Measurements from ENCODE around the gene UCKL1. TPM values are rescaled to one million over a fixed set of nuclear protein-coding genes. Genes with fewer than 3 reads are reported as not detected.
"Not testable (repeated sequence)": the region's sequence is repeated elsewhere in the genome, so short reads cannot be mapped to it uniquely, and the experiment has no call there.

The UCKL1 gene
- total RNA-seq, 5 donors from 2014 or later (not counting 1 experiment from before 2014, with no cell fraction given) = 40.6 to 72.3 (median 67.0) TPM

- H3K27me3 ChIP-seq (replicated peaks in 1 of 2; ENCODE audit: control insufficient read depth in 2 of 2, extremely low read depth in 1 of 2, insufficient read depth in 2 of 2, low read length in 1 of 2); H3K4me3 Mint-ChIP-seq; H3K27ac Mint-ChIP-seq; H3K9me3 Mint-ChIP-seq; CTCF ChIA-PET; ATAC-seq (replicated peaks in 1 of 4); H3K27ac ChIP-seq (ENCODE audit: low read length); DNase-seq; POLR2A ChIA-PET; H3K9me3 ChIP-seq; H3K4me1 ChIP-seq (ENCODE audit: control insufficient read depth in 1 of 2, extremely low read depth in 1 of 2, insufficient read depth in 2 of 2, low read length in 2 of 2); H3K27me3 Mint-ChIP-seq; H3K4me3 ChIP-seq (ENCODE audit: control insufficient read depth in 1 of 2, extremely low read depth in 1 of 2, low read length in 1 of 2): not testable (repeated sequence)
- 91% methylated on average over 29 of the region's 31 CpGs for WGBS (ENCODE audit: insufficient coverage)
- Mint-ChIP-seq H3K36me3 (peaks cover 40% of the 10 kb centered on the region), H3K4me1 (peaks cover 11 to 17% (median 12%) of the 10 kb centered on the region in 3 donors)
- peaks cover 26 to 72% of the 10 kb centered on the region in 2 donors for H3K36me3 ChIP-seq (ENCODE audit: control insufficient read depth in 2 of 2, extremely low read depth in 1 of 2, insufficient read depth in 1 of 2, low read length in 1 of 2)
Observed at GRCh38 chr20:63929473-63929883, 26.7 kb downstream of the UCKL1 start.

- peaks cover 12 to 19% (median 15%) of the 10 kb centered on the region in 3 donors for H3K4me1 Mint-ChIP-seq
- peaks cover 24 to 70% of the 10 kb centered on the region in 2 donors for H3K36me3 ChIP-seq (ENCODE audit: control insufficient read depth in 2 of 2, extremely low read depth in 1 of 2, insufficient read depth in 1 of 2, low read length in 1 of 2)
Observed at GRCh38 chr20:63929071-63929470, 27.1 kb downstream of the UCKL1 start.

DNA sequence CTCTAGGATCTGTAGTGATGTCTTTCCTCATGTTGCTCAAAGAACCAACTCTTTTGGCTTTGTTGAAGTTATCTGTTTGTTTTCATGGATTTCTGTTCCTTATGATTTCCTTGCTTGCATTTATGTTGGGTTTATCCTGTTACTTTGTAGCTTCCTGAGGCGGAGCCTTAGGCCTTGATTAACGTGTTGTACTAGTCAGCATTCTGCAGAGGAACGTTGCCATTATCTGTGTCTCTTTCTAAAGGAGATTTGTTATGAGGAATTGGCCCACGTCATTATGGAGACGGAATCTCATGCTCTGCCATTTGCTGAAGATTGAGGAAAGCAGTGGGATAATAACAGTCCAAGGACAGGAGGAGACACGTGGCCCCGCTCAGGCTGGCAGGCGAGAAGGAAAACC lies 29.9 kb downstream of the UCKL1 start:
- 96% methylated on average over 4 of the region's 8 CpGs for WGBS (ENCODE audit: insufficient coverage)
- Mint-ChIP-seq H3K36me3 (peaks cover 31% of the 10 kb centered on the region), H3K9me3 (no peaks in the 10 kb centered on the region), H3K27ac (no peak overlapping the region), H3K27me3 (no peaks in the 10 kb centered on the region), H3K4me1 (peaks cover 18 to 26% (median 22%) of the 10 kb centered on the region in 3 donors), H3K4me3 (no peak overlapping the region)
- no peaks in the 10 kb centered on the region for H3K27me3 ChIP-seq (replicated peaks in 1 of 2; ENCODE audit: control insufficient read depth in 2 of 2, extremely low read depth in 1 of 2, insufficient read depth in 2 of 2, low read length in 1 of 2)
- ChIA-PET POLR2A (interaction anchor here in 1 of 2 donors (0.6 kb wide), 1 partner anchor 20 kb away, joined by 4 read pairs; no protein-coding TSS in a partner anchor), CTCF (interaction anchor here in 1 of 2 donors (0.7 kb wide), 1 partner anchor 11 kb away, joined by 3 read pairs; no protein-coding TSS in a partner anchor)
- no peak for DNase-seq
- peaks cover 0 to 3% of the 10 kb centered on the region in 2 experiments for H3K4me1 ChIP-seq (ENCODE audit: control insufficient read depth in 1 of 2, extremely low read depth in 1 of 2, insufficient read depth in 2 of 2, low read length in 2 of 2)
- ATAC-seq (replicated peaks in 1 of 4) = no peak
- no peak overlapping the region for H3K27ac ChIP-seq (ENCODE audit: low read length)
- H3K4me3 ChIP-seq (ENCODE audit: control insufficient read depth in 1 of 2, extremely low read depth in 1 of 2, low read length in 1 of 2) = no peak overlapping the region
- H3K36me3 ChIP-seq (ENCODE audit: control insufficient read depth in 2 of 2, extremely low read depth in 1 of 2, insufficient read depth in 1 of 2, low read length in 1 of 2) = peaks cover 15 to 50% of the 10 kb centered on the region in 2 donors
- H3K9me3 ChIP-seq = no peaks in the 10 kb centered on the region

More at GRCh38 chr20:63929071-63929470, 27.1 kb downstream of the UCKL1 start:
- Histone ChIP-seq H3K27me3 (replicated peaks in 1 of 2; ENCODE audit: control insufficient read depth in 2 of 2, extremely low read depth in 1 of 2, insufficient read depth in 2 of 2, low read length in 1 of 2) (no peaks in the 10 kb centered on the region), H3K4me3 (ENCODE audit: control insufficient read depth in 1 of 2, extremely low read depth in 1 of 2, low read length in 1 of 2) (no peak overlapping the region), H3K9me3 (no peaks in the 10 kb centered on the region), H3K4me1 (ENCODE audit: control insufficient read depth in 1 of 2, extremely low read depth in 1 of 2, insufficient read depth in 2 of 2, low read length in 2 of 2) (peaks cover 0 to 3% of the 10 kb centered on the region in 2 experiments), H3K27ac (ENCODE audit: low read length) (no peak overlapping the region)
- ATAC-seq (replicated peaks in 1 of 4) (no peak), DNase-seq (no peak)
- Mint-ChIP-seq H3K27me3 (no peaks in the 10 kb centered on the region), H3K9me3 (no peaks in the 10 kb centered on the region), H3K4me3 (no peak overlapping the region), H3K36me3 (peaks cover 40% of the 10 kb centered on the region), H3K27ac (no peak overlapping the region)
- ChIA-PET CTCF (interaction anchor here in 1 of 2 donors (0.6 kb wide), 1 partner anchor 57 kb away, joined by 3 read pairs; no protein-coding TSS in a partner anchor), POLR2A (no interaction called here)
- 96% methylated on average over 26 of the region's 26 CpGs for WGBS (ENCODE audit: insufficient coverage)

GRCh38 chr20:63924241-63924640 lies 32.0 kb downstream of the UCKL1 start:
- DNase-seq = no peak
- Histone ChIP-seq H3K9me3 (no peaks in the 10 kb centered on the region), H3K4me3 (ENCODE audit: control insufficient read depth in 1 of 2, extremely low read depth in 1 of 2, low read length in 1 of 2) (no peak overlapping the region), H3K36me3 (ENCODE audit: control insufficient read depth in 2 of 2, extremely low read depth in 1 of 2, insufficient read depth in 1 of 2, low read length in 1 of 2) (peaks cover 9 to 39% of the 10 kb centered on the region in 2 donors), H3K27ac (ENCODE audit: low read length) (no peak overlapping the region), H3K27me3 (replicated peaks in 1 of 2; ENCODE audit: control insufficient read depth in 2 of 2, extremely low read depth in 1 of 2, insufficient read depth in 2 of 2, low read length in 1 of 2) (no peaks in the 10 kb centered on the region), H3K4me1 (ENCODE audit: control insufficient read depth in 1 of 2, extremely low read depth in 1 of 2, insufficient read depth in 2 of 2, low read length in 2 of 2) (peaks cover 0 to 3% of the 10 kb centered on the region in 2 experiments)
- ATAC-seq (replicated peaks in 1 of 4) = no peak
- peaks cover 22% of the 10 kb centered on the region for H3K36me3 Mint-ChIP-seq
- no peaks in the 10 kb centered on the region for H3K9me3 Mint-ChIP-seq
- CTCF ChIA-PET = no interaction called here
- no peaks in the 10 kb centered on the region for H3K27me3 Mint-ChIP-seq
- 49% methylated on average over 5 of the region's 9 CpGs for WGBS (ENCODE audit: insufficient coverage)
- peak overlapping the region in 1 of 2 donors; percentile 30 for H3K27ac Mint-ChIP-seq
- H3K4me1 Mint-ChIP-seq = peaks cover 18 to 26% (median 22%) of the 10 kb centered on the region in 3 donors
- no peak overlapping the region for H3K4me3 Mint-ChIP-seq
- POLR2A ChIA-PET = no interaction called here

DNA sequence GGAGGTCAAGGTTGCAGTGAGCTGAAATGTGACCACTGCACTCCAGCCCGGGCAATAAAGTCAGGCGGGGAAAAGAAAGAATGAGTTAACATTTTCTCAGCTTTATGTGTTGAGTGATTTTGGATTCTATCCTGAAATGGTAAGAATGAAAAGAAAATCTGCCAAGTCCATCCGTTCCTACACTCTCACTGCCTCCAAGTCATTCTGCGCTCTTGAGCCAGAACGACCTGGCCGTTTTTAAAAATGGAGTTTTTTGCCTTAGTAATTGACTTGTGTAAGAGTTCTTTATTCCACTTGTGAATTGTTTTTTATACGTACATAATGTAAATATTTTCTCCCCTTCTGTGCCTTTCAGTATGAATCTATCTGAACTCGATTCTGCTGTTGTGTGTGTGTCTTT lies 32.6 kb downstream of the UCKL1 start:
- peak overlapping the region in 1 of 2 donors; percentile 58 for H3K27ac Mint-ChIP-seq
- ChIA-PET CTCF (no interaction called here), POLR2A (no interaction called here)
- Histone ChIP-seq H3K4me1 (ENCODE audit: control insufficient read depth in 1 of 2, extremely low read depth in 1 of 2, insufficient read depth in 2 of 2, low read length in 2 of 2) (peaks cover 0 to 3% of the 10 kb centered on the region in 2 experiments), H3K27ac (ENCODE audit: low read length) (no peak overlapping the region), H3K27me3 (replicated peaks in 1 of 2; ENCODE audit: control insufficient read depth in 2 of 2, extremely low read depth in 1 of 2, insufficient read depth in 2 of 2, low read length in 1 of 2) (no peaks in the 10 kb centered on the region), H3K4me3 (ENCODE audit: control insufficient read depth in 1 of 2, extremely low read depth in 1 of 2, low read length in 1 of 2) (no peak overlapping the region), H3K9me3 (no peaks in the 10 kb centered on the region), H3K36me3 (ENCODE audit: control insufficient read depth in 2 of 2, extremely low read depth in 1 of 2, insufficient read depth in 1 of 2, low read length in 1 of 2) (peaks cover 9 to 38% of the 10 kb centered on the region in 2 donors)
- no peaks in the 10 kb centered on the region for H3K9me3 Mint-ChIP-seq
- DNase-seq (no peak), ATAC-seq (replicated peaks in 1 of 4) (no peak)
- peaks cover 16% of the 10 kb centered on the region for H3K36me3 Mint-ChIP-seq
- no peak overlapping the region for H3K4me3 Mint-ChIP-seq
- H3K27me3 Mint-ChIP-seq = no peaks in the 10 kb centered on the region
- whole genome bisulfite sequencing (ENCODE audit: insufficient coverage) = no CpG with 5 or more reads among the region's 8 CpGs
- peaks cover 18 to 28% (median 24%) of the 10 kb centered on the region in 3 donors for H3K4me1 Mint-ChIP-seq

- Histone ChIP-seq H3K27ac (ENCODE audit: low read length) (no peak overlapping the region), H3K36me3 (ENCODE audit: control insufficient read depth in 2 of 2, extremely low read depth in 1 of 2, insufficient read depth in 1 of 2, low read length in 1 of 2) (peaks cover 4 to 29% of the 10 kb centered on the region in 2 donors), H3K4me1 (ENCODE audit: control insufficient read depth in 1 of 2, extremely low read depth in 1 of 2, insufficient read depth in 2 of 2, low read length in 2 of 2) (peaks cover 0 to 3% of the 10 kb centered on the region in 2 experiments), H3K27me3 (replicated peaks in 1 of 2; ENCODE audit: control insufficient read depth in 2 of 2, extremely low read depth in 1 of 2, insufficient read depth in 2 of 2, low read length in 1 of 2) (no peaks in the 10 kb centered on the region), H3K9me3 (no peaks in the 10 kb centered on the region), H3K4me3 (ENCODE audit: control insufficient read depth in 1 of 2, extremely low read depth in 1 of 2, low read length in 1 of 2) (no peak overlapping the region)
- WGBS (ENCODE audit: insufficient coverage) = 95% methylated on average over 16 of the region's 23 CpGs
- peaks cover 16% of the 10 kb centered on the region for H3K36me3 Mint-ChIP-seq
- H3K4me3 Mint-ChIP-seq = no peak overlapping the region
- no peaks in the 10 kb centered on the region for H3K27me3 Mint-ChIP-seq
- DNase-seq (no peak), ATAC-seq (replicated peaks in 1 of 4) (no peak)
- H3K27ac Mint-ChIP-seq = no peak overlapping the region
- peaks cover 9 to 30% (median 27%) of the 10 kb centered on the region in 3 donors for H3K4me1 Mint-ChIP-seq
- CTCF ChIA-PET = no interaction called here
- POLR2A ChIA-PET = no interaction called here
- peaks cover 0 to 4% (median 3%) of the 10 kb centered on the region in 3 donors for H3K9me3 Mint-ChIP-seq
Observed at GRCh38 chr20:63920226-63920625, 36.0 kb downstream of the UCKL1 start.
